ENCODE data around the gene ATXN2. TPM values are rescaled to one million over a fixed set of nuclear protein-coding genes. Genes with fewer than 3 reads are reported as not detected.

Gene ATXN2
- total RNA-seq, 1 experiment from 2014 or later: 38.2 TPM

Other genes with a start within 250 kb of the ATXN2 start
- gene PHETA1, start 230.2 kb downstream of the ATXN2 start, total RNA-seq (2014; rRNA removed; shearing (Covaris generic)): 4.0 and 4.2 TPM in 2 replicates
- 11.1 and 13.2 TPM in 2 replicates for gene SH2B3, start 193.4 kb downstream of the ATXN2 start, total RNA-seq (2014; rRNA removed; shearing (Covaris generic))
- gene BRAP, start 86.6 kb upstream of the ATXN2 start, total RNA-seq (2014; rRNA removed; shearing (Covaris generic)): 17.2 and 20.2 TPM in 2 replicates
- gene ACAD10, start 86.7 kb upstream of the ATXN2 start, total RNA-seq (2014; rRNA removed; shearing (Covaris generic)): 10.1 and 11.5 TPM in 2 replicates
- 0.79 and 2.0 TPM in 2 replicates for gene ALDH2, start 167.6 kb upstream of the ATXN2 start, total RNA-seq (2014; rRNA removed; shearing (Covaris generic))
- 43.3 and 50.3 TPM in 2 replicates for gene MAPKAPK5, start 242.9 kb upstream of the ATXN2 start, total RNA-seq (2014; rRNA removed; shearing (Covaris generic))